GM18873 (cell line): ENCODE measurements around the gene BCL6.

Experiments used
- ATAC-seq: cut with Tn5 transposase; IDR thresholded peaks from one replicate; pipeline ENCODE4 v1.9.1; 2021; ENCODE audit warnings: mild to moderate bottlenecking, moderate library complexity, moderate number of reproducible peaks; ENCODE audit not compliant: unreplicated experiment, low FRiP score

The BCL6 gene

GRCh38 chr3:187745201-187746058 lies at the start of gene BCL6:
Gene BCL6, minus strand, starts transcription at chr3:187745468. Its CDS starts 11,775 bp downstream, at chr3:187733693.
- peak; percentile 75 for ATAC-seq

GRCh38 chr3:187794731-187795130 lies 49.5 kb upstream of the BCL6 start:
- ATAC-seq: no peak

GRCh38 chr3:187793618-187794017 lies 48.4 kb upstream of the BCL6 start:
- ATAC-seq: no peak

GRCh38 chr3:187792521-187792920 lies 47.3 kb upstream of the BCL6 start:
- no peak for ATAC-seq

- no peak for ATAC-seq
These were observed 44.6 kb upstream of the BCL6 start for GRCh38 chr3:187789872-187790271.

GRCh38 chr3:187788984-187789857 lies 44.0 kb upstream of the BCL6 start:
- ATAC-seq: no peak

GRCh38 chr3:187783098-187783497 lies 37.8 kb upstream of the BCL6 start:
- ATAC-seq: no peak

- no peak for ATAC-seq
These were observed 36.7 kb upstream of the BCL6 start for GRCh38 chr3:187782006-187782405.

GRCh38 chr3:187781001-187781400 lies 35.7 kb upstream of the BCL6 start:
- ATAC-seq: no peak

- ATAC-seq: no peak
These were observed 33.5 kb upstream of the BCL6 start for GRCh38 chr3:187778726-187779125.

GRCh38 chr3:187777331-187777941 lies 32.2 kb upstream of the BCL6 start:
- ATAC-seq: no peak

- no peak for ATAC-seq
These were observed 30.3 kb upstream of the BCL6 start for GRCh38 chr3:187775549-187775948.

- ATAC-seq: no peak
These were observed 29.0 kb upstream of the BCL6 start for GRCh38 chr3:187774185-187774789.

- ATAC-seq: peak; percentile 80
These were observed 28.2 kb upstream of the BCL6 start for GRCh38 chr3:187773233-187774184.

- no peak for ATAC-seq
These were observed 25.0 kb upstream of the BCL6 start for GRCh38 chr3:187770224-187770623.

GRCh38 chr3:187769771-187770170 lies 24.5 kb upstream of the BCL6 start:
- ATAC-seq: no peak

GRCh38 chr3:187767266-187768012 lies 22.2 kb upstream of the BCL6 start:
- ATAC-seq: no peak

GRCh38 chr3:187765342-187765741 lies 20.1 kb upstream of the BCL6 start:
- no peak for ATAC-seq
